Keratinocyte (primary cell): Measurements from ENCODE around the gene NUP98.

Source experiments
- EZH2 ChIP-seq: IDR thresholded peaks from one replicate; pipeline ENCODE4 v1.6.1; 2012; ENCODE audit warnings: inconsistent platforms, mild to moderate bottlenecking, low read length, moderate library complexity
- TF ChIP-seq, protein P1 (sequence below), 3 experiments: IDR thresholded peaks in 1 of 3; conservative IDR thresholded peaks in 1 of 3; optimal IDR thresholded peaks in 1 of 3; 2 replicates in 2 of 3; 3 replicates in 1 of 3; pipeline versions ENCODE3 to v1.5.1; 2011; ENCODE audit warnings: low read length in 3 of 3, mild to moderate bottlenecking in 3 of 3, moderate library complexity in 2 of 3, control low read depth in 1 of 3, inconsistent platforms in 1 of 3; ENCODE audit not compliant: insufficient read depth in 2 of 3; ENCODE audit errors: extremely low read depth in 1 of 3

DNA sequence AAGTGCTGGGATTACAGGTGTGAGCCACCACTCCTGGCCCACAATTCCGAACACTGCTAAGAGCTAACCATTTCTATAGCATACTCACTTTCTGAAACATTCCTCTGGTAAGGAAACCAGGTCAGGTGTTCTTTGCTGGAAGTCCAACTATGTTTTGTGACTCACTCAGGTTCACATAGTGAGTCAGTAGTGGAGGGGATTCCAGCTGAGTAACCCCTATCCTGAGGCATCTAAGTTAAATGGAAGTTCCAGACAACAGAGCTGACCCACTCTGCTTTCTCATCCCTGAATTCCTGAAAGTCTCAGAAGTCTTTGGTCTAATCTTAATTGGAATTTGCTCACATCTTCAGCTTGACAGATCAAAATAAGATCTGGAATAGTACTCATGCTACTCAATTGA, 123.2 kb downstream of the NUP98 start:
- TF ChIP-seq EZH2 = no peak
- TF ChIP-seq, protein P1, sequence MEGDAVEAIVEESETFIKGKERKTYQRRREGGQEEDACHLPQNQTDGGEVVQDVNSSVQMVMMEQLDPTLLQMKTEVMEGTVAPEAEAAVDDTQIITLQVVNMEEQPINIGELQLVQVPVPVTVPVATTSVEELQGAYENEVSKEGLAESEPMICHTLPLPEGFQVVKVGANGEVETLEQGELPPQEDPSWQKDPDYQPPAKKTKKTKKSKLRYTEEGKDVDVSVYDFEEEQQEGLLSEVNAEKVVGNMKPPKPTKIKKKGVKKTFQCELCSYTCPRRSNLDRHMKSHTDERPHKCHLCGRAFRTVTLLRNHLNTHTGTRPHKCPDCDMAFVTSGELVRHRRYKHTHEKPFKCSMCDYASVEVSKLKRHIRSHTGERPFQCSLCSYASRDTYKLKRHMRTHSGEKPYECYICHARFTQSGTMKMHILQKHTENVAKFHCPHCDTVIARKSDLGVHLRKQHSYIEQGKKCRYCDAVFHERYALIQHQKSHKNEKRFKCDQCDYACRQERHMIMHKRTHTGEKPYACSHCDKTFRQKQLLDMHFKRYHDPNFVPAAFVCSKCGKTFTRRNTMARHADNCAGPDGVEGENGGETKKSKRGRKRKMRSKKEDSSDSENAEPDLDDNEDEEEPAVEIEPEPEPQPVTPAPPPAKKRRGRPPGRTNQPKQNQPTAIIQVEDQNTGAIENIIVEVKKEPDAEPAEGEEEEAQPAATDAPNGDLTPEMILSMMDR (optimal IDR thresholded peaks at IDR 0.05 in 1 of 3, IDR thresholded peaks at IDR 0.05 in 1 of 3, conservative IDR thresholded peaks at IDR 0.05 in 1 of 3; ENCODE audit: extremely low read depth in 1 of 3, insufficient read depth in 2 of 3, low read length in 3 of 3) = no peak
